Stimulated activated CD4-positive, alpha-beta T cell treated with anti-CD3 and anti-CD28 coated beads, Interleukin-1b, Interleukin-23, amount 100 ng/mL, for 1 hour (primary cell): ENCODE data around the gene CACNA1C.

Source experiments
- DNase-seq, 2 donors: peaks; one replicate each; pipeline ENCODE4 v3.0.0-alpha.2; 2020; ENCODE audit warnings: low read depth in 2 of 2

The CACNA1C gene

GRCh38 chr12:2390850-2391390, 338.1 kb downstream of the CACNA1C start:
- no peak for DNase-seq

GRCh38 chr12:2391740-2392331, 339.0 kb downstream of the CACNA1C start:
- DNase-seq: no peak

DNA sequence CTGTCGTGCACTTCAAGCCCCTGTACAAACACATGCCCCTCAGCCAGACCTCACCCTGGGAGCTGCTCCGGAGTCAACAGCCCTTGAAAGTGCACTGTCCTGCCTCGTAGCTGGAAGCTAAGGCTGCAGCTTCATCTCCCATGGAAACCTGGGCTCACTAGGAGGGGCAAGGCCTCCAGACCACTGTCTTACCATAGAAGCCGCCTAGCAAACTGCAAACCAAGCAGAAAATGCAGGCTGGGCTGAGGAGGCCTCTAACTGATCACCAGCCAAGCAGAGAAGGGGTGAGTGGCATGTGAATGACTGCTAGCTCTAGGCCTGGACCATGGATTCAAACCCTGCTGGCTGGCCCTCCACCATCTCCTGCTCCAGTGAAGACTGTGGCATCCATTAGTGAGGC, 340.2 kb downstream of the CACNA1C start:
- DNase-seq: no peak

DNA sequence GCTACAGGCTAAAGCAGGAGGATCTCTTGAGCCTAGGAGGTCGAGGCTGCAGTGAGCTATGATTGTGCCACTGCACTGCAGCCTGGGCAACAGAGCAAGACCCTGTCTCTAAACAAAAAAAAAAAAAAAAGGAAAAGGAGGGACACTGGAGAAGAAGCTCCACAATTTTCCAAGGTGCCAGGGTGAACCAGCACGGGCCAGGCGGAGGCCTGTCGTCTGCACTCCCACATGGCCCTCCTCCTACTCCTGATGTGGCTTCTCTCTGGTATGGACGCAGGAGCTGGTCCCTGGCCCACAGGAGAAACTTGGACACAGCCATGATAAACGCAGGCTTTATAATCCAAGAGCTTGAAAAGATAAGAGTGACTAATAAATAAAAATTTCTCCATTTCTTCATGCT, 341.2 kb downstream of the CACNA1C start:
- DNase-seq: no peak

- peak in 1 of 2 donors; percentile 12 for DNase-seq
Observed at GRCh38 chr12:2395354-2395977, 342.7 kb downstream of the CACNA1C start.

DNA sequence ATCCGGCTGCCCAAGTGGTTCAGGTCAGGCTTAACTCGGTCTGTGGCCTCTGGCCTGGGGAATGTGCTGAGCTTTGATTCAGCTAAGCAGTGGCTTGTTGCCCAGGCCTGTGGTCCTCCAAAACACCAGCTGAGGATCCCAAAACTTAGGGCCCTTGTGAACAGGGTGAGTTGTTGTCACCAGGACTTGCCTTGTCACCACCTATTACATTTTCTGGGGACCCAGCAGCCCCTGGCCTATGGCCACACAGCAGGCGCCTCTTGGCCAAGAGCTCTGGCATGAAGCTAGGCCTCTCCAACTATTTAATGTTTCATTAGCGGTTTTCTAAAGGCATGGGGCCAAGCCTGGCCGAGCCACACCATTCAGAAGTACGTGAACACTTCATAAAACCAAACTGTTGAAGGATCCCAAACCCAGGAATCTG, 343.7 kb downstream of the CACNA1C start:
- no peak for DNase-seq

GRCh38 chr12:2397356-2398045, 344.7 kb downstream of the CACNA1C start:
- DNase-seq: no peak

DNA sequence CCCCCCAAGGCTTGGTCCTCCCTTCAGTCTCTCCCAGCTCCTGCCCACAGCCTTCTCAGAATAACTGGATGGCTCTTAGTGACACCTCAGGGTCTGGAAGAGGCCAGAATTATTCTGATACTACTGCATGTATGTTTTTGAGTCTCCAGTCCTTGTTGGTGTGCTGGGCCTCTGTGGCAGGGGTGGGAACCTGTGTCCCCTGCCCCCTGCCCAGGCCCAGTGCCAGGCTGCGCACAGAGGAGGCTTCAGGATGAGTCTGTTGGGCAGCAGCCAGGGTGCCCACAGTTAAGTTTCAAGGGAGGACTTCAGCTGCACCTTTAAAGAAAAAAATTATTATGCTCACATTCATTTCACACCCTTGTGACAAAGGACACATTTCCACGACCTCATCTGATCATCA, 348.3 kb downstream of the CACNA1C start:
- DNase-seq: no peak

- no peak for DNase-seq
Observed at GRCh38 chr12:2402073-2402579, 349.3 kb downstream of the CACNA1C start.

GRCh38 chr12:2403221-2403976, 350.6 kb downstream of the CACNA1C start:
- no peak for DNase-seq

GRCh38 chr12:2405039-2405438, 352.3 kb downstream of the CACNA1C start:
- no peak for DNase-seq

GRCh38 chr12:2406903-2407302, 354.1 kb downstream of the CACNA1C start:
- DNase-seq: no peak

DNA sequence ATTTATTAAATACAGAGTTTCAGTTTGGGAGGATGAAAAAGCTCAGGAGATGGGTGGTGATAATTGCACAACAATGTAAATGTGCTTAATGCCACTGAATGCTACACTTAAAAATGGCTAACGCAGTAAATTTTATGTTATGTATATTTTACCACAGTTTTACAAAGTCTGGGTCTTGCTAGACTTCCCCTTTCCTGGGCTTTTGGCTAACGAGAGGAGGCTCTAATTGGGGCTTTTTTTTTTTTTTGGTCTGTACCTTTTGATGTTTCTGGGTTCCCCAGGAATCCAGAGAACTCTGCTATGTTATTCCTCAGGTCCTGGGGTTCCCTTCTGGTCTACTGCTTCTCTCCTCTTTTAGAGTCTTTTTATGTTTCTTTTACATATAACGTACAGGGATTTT, 355.5 kb downstream of the CACNA1C start:
- DNase-seq: no peak

DNA sequence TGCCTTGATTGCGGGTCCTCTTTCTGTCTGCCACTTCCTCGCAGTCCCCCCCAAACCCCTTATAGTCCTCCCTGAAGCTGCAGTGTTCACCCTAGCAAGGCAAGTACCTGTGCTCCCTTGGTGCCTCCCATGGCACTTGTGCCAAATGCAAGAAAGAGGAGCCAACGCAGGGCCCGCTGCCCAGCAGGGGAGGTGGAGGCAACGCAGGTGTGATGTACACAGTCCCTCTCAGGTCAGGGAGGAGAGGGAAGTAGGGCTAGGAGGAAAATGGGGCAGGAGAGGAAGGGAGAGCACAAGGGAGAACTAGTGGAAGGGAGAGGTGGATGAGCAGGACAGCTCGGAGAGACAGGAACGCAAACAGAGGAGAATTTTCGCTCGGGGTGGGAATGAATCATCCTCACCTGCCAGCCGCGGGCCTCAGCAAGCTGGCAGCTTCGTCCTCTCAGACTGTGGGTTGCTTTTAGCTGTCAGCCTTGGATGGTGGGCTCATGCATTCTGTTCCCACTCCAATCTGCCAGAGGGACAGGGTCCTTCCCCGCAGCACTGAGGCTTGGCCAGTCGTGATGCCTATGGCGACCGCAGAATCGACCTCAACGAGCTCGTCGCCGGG, 357.0 kb downstream of the CACNA1C start:
- DNase-seq: no peak

DNA sequence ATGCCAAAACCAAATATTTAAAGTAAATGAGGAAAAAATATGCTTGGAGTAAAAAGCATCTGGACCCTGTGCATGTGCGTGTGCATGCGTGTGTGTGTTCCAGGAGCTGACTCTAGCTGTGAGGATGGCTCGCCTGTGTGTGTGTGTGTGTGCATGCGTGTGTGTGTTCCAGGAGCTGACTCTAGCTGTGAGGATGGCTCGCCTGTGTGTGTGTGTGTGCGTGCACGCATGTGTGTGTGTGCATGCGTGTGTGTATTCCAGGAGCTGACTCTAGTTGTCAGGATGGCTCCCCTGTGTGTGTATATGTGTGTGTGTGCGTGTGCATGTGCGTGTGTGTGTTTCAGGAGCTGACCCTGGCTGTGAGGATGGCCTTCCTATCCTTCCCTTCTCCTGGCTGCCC, 357.7 kb downstream of the CACNA1C start:
- DNase-seq: no peak

GRCh38 chr12:2411011-2411410, 358.2 kb downstream of the CACNA1C start:
- no peak for DNase-seq

GRCh38 chr12:2411616-2412304, 359.0 kb downstream of the CACNA1C start:
- DNase-seq: no peak

GRCh38 chr12:2412305-2412643, 359.5 kb downstream of the CACNA1C start:
- no peak for DNase-seq

GRCh38 chr12:2413301-2413700, 360.5 kb downstream of the CACNA1C start:
- no peak for DNase-seq

DNA sequence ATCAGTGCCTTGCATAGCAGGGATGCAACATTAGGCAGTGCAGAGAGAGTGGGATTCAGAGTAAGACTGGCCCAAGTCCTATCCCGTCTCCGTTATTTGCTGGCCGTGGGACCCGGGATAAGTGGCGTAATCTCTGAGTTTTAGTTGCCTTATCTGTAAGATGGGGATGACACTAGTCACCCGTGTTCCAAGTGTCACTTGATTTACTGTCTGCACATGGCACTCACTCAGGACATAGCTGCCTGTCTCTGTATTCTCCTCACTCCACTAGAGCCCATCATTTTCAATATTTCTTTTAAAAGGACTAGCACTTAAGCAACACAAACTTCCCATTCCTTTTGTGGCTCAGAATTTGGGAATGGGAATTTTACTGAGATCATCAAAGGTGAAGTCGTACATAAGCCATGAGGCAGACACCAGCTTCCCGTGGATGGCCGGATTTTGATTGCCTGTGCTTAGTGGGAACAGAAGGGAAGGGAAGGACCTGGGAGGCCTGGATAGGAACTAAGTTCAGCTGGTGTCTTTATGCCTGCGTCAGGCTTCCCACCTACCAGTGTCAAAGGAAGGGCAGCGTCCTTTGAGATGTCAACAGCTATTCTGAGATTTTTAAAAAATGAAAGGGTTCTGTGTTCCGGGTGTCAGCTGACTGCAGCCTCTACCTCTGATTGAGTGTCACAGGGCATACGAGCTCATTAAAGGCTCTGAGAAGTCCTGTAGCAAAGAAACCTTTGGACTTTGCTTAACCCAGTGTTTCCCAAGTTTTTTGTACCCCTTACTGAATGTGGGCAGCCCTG, 361.4 kb downstream of the CACNA1C start:
- DNase-seq: no peak
